ENCODE data around the gene B4GALT2. TPM values are rescaled to one million over a fixed set of nuclear protein-coding genes. Genes with fewer than 3 reads are reported as not detected.

Gene B4GALT2
- total RNA-seq, 1 donor from 2014 or later: 23.7 TPM

DNA sequence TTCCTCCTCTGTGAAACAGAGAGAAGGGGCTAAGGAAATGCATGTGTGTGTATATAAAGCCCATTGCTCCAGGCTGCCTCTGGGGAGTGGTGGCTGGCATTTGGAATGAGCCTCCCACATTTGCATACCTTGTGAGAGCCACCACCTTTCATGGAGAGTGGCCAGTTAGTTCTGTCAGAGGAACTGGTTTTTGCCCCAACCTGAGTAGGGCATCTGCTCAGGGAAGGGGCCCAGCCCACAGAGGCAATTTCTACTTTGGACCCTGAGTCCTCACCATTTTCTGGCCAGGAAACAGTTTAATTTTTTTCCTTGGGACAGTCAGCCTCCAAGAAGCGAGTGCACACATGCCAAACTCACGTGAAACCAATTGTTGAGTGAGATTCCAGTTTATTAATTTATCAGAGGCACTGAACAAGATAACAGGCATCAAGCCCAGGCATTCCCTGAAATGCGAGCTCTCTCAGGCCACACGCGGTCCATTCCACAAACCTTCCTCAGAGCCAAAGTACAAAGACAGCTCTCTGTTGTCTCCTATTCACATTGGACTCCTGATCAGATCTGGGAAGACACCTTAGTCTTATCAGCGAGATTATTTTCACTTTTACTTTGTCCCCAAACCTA is 53.3 kb downstream of the B4GALT2 start:
- H4K20me1 ChIP-seq (ENCODE audit: low read depth): no peaks in the 10 kb centered on the region
- peak overlapping the region; percentile 83 for H3K27ac Mint-ChIP-seq
- no peak for DNase-seq (ENCODE audit: low spot score)
- peak overlapping the region; percentile 92 for H3K4me3 Mint-ChIP-seq
- peak overlapping the region; percentile 70 for H2AFZ ChIP-seq (replicated peaks)
- peak overlapping the region; percentile 95 for H3K4me2 ChIP-seq
- no peaks in the 10 kb centered on the region for H3K27me3 ChIP-seq
- peaks cover 18% of the 10 kb centered on the region for H3K79me2 ChIP-seq (ENCODE audit: low read depth)
- peaks cover 56% of the 10 kb centered on the region for H3K4me1 Mint-ChIP-seq
- peaks cover 36% of the 10 kb centered on the region for H3F3A ChIP-seq (ENCODE audit: low read depth)
- no peaks in the 10 kb centered on the region for H3K36me3 ChIP-seq
- H3K4me1 ChIP-seq: peaks cover 26% of the 10 kb centered on the region
- H3K27ac ChIP-seq: peak overlapping the region; percentile 71
- peaks cover 6% of the 10 kb centered on the region for H3K27me3 Mint-ChIP-seq (ENCODE audit: insufficient read depth, low read depth)
- TF ChIP-seq CTCF (IDR thresholded peaks at IDR 0.05) (no peak), EZH2phosphoT487 (IDR thresholded peaks at IDR 0.05) (no peak), EZH2 (IDR thresholded peaks at IDR 0.05) (no peak)
- H3K9ac ChIP-seq: no peak overlapping the region
- no peaks in the 10 kb centered on the region for H3K9me3 ChIP-seq (ENCODE audit: low read depth)
- peaks cover 1% of the 10 kb centered on the region for H3K36me3 Mint-ChIP-seq
- peak overlapping the region; percentile 92 for H3K4me3 ChIP-seq
- H3K9me3 Mint-ChIP-seq: no peaks in the 10 kb centered on the region

DNA sequence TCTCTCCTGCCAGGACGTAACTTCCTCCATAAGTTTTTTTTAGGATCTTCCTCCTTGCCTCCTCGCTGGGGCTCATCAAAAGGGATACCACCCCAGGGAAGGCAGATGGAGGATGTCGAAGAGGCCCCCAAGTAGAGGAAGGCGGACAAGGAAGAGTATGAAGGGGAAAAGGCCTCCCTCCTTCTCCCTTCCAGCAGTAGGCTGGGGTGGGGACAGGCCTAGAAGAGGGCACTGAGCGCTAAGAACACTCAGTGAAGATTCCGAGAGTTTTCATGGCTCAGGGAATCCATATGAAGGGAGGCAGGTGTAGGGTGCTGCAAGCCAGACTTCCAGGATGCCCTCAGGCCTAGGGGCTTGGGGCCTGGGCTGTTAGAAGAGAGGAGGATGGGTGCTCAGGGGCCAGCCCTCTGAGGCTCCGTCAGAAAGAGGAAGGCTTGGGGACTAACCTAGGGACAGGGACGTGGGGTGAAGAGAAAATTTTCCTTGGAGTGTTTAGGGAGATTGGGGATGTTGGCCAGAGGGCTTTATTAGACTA is 54.1 kb downstream of the B4GALT2 start:
- Mint-ChIP-seq H3K9me3 (no peaks in the 10 kb centered on the region), H3K4me3 (peak overlapping the region; percentile 92), H3K36me3 (no peaks in the 10 kb centered on the region), H3K27me3 (ENCODE audit: insufficient read depth, low read depth) (peaks cover 6% of the 10 kb centered on the region), H3K4me1 (peaks cover 55% of the 10 kb centered on the region), H3K27ac (peak overlapping the region; percentile 10)
- Histone ChIP-seq H3K9me3 (ENCODE audit: low read depth) (no peaks in the 10 kb centered on the region), H3K36me3 (no peaks in the 10 kb centered on the region), H3K4me3 (no peak overlapping the region), H3K79me2 (ENCODE audit: low read depth) (peaks cover 13% of the 10 kb centered on the region), H3K4me1 (peaks cover 26% of the 10 kb centered on the region), H4K20me1 (ENCODE audit: low read depth) (no peaks in the 10 kb centered on the region), H2AFZ (replicated peaks) (no peak overlapping the region), H3K9ac (no peak overlapping the region), H3K27me3 (no peaks in the 10 kb centered on the region), H3K4me2 (no peak overlapping the region), H3F3A (ENCODE audit: low read depth) (peaks cover 36% of the 10 kb centered on the region), H3K27ac (no peak overlapping the region)
- DNase-seq (ENCODE audit: low spot score): no peak
- TF ChIP-seq EZH2 (IDR thresholded peaks at IDR 0.05) (no peak), EZH2phosphoT487 (IDR thresholded peaks at IDR 0.05) (no peak)

GRCh38 chr1:44033756-44034155 is 54.7 kb downstream of the B4GALT2 start:
- Histone ChIP-seq H3K36me3 (no peaks in the 10 kb centered on the region), H3K27ac (no peak overlapping the region), H3K9ac (no peak overlapping the region), H3K79me2 (ENCODE audit: low read depth) (peaks cover 8% of the 10 kb centered on the region), H3K9me3 (ENCODE audit: low read depth) (no peaks in the 10 kb centered on the region), H4K20me1 (ENCODE audit: low read depth) (no peaks in the 10 kb centered on the region), H3F3A (ENCODE audit: low read depth) (peaks cover 36% of the 10 kb centered on the region), H3K27me3 (no peaks in the 10 kb centered on the region), H3K4me1 (peaks cover 26% of the 10 kb centered on the region), H2AFZ (replicated peaks) (no peak overlapping the region), H3K4me3 (no peak overlapping the region), H3K4me2 (no peak overlapping the region)
- Mint-ChIP-seq H3K27ac (no peak overlapping the region), H3K4me3 (no peak overlapping the region), H3K36me3 (no peaks in the 10 kb centered on the region), H3K27me3 (ENCODE audit: insufficient read depth, low read depth) (peaks cover 6% of the 10 kb centered on the region), H3K9me3 (no peaks in the 10 kb centered on the region), H3K4me1 (peaks cover 54% of the 10 kb centered on the region)
- no peak for DNase-seq (ENCODE audit: low spot score)
- TF ChIP-seq CTCF (IDR thresholded peaks at IDR 0.05): no peak
- TF ChIP-seq EZH2phosphoT487 (IDR thresholded peaks at IDR 0.05): no peak
- TF ChIP-seq EZH2 (IDR thresholded peaks at IDR 0.05): no peak

DNA sequence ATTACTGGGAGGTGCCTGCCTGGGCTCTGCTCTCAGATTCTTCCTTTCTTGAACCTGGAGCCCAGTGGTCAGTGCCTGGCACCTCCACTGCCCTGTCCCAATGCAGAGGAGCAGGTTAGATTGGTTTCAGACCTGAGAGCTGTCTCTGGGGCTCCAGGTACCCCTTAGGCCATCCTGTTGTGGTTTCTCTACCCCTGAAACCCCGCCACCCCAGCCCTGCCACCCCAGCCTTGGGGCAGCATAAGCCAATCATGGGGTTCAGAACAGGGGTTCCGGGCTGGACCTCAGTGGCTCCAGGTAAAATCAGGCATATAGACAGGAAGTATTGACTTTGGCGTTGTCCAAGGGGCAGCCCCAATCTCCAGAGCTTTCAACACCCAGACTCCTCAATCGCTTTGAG is 55.4 kb downstream of the B4GALT2 start:
- Histone ChIP-seq H3K4me3 (no peak overlapping the region), H3F3A (ENCODE audit: low read depth) (peaks cover 33% of the 10 kb centered on the region), H2AFZ (replicated peaks) (no peak overlapping the region), H3K4me1 (peaks cover 22% of the 10 kb centered on the region), H3K27ac (no peak overlapping the region), H3K79me2 (ENCODE audit: low read depth) (peaks cover 1% of the 10 kb centered on the region), H3K9ac (no peak overlapping the region), H4K20me1 (ENCODE audit: low read depth) (no peaks in the 10 kb centered on the region), H3K27me3 (no peaks in the 10 kb centered on the region), H3K36me3 (no peaks in the 10 kb centered on the region), H3K9me3 (ENCODE audit: low read depth) (no peaks in the 10 kb centered on the region), H3K4me2 (no peak overlapping the region)
- H3K27me3 Mint-ChIP-seq (ENCODE audit: insufficient read depth, low read depth): peaks cover 6% of the 10 kb centered on the region
- H3K36me3 Mint-ChIP-seq: no peaks in the 10 kb centered on the region
- no peak for DNase-seq (ENCODE audit: low spot score)
- no peaks in the 10 kb centered on the region for H3K9me3 Mint-ChIP-seq
- peaks cover 48% of the 10 kb centered on the region for H3K4me1 Mint-ChIP-seq
- TF ChIP-seq EZH2phosphoT487 (IDR thresholded peaks at IDR 0.05) (no peak), CTCF (IDR thresholded peaks at IDR 0.05) (no peak), EZH2 (IDR thresholded peaks at IDR 0.05) (no peak)
- no peak overlapping the region for H3K4me3 Mint-ChIP-seq
- no peak overlapping the region for H3K27ac Mint-ChIP-seq
